DMS79 (cell line): ENCODE measurements around the gene LCP2.

Experiments
- DNase-seq: peaks from one replicate; lab custom pipeline; 2025; lab: John Stamatoyannopoulos, UW

The LCP2 gene

DNA sequence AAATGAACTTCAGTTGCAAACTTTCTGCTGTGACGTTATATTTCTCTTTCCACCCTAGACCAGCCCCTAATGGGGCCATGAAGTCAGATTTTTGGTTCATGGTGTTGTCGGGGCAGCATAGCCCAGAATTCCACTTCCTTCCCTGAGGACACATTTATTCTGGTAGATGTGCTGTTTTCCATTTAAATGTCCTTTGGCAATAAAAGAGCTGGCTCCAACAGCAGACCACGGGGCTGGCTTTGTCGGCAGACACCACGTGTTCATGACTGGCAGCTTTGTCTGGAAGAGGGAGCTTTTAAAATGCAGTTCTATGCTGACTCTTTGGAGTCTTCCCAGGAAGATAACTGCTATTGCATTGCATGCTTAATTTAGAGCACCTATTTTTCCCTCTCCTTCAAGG, 17.6 kb upstream of the LCP2 start:
- no peak for DNase-seq

DNA sequence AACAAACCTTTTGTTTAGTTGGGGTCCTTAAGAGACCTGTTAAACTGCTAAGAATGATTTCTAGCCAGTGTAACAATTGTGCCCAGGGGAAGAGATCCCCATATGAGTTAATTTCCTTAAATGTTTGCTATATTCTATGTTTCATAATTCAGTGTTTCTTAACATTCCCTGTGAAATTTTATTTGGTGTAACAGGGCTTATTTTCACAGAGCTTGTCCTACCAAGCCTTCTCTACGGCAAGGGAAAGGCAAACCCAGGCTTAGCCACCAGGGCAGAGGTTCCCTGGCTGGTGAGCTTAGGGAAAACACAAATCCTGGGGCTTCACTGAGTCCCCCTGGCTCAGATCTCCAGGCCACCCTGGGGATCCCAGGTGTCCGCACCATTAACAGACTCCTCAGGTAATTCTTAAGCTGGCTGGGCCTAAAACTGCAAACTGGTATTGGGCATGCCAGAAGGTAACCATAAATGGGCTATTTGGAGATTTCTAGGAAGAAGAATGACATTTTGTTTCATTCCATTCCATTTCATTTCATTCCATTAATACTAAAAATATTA, 17.0 kb upstream of the LCP2 start:
- no peak for DNase-seq

DNA sequence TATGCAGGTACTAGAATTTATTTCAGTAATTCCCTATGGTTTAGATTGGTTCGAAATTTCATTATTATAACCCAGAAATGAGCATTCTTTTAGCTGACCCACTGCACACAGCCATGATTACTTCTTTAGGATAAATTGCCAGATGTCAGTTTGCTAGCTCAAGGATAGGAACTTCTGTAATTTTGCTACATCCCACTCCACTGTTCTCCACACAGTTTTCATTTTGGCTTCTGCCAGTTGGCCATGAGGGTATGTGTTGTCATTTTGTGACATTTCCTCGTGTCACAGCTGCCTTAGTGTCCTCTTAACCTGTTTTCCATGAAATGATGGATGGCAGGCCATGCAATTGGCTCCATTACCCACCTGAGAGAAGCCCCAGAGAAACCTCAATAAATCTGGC, 16.2 kb upstream of the LCP2 start:
- DNase-seq = no peak

DNA sequence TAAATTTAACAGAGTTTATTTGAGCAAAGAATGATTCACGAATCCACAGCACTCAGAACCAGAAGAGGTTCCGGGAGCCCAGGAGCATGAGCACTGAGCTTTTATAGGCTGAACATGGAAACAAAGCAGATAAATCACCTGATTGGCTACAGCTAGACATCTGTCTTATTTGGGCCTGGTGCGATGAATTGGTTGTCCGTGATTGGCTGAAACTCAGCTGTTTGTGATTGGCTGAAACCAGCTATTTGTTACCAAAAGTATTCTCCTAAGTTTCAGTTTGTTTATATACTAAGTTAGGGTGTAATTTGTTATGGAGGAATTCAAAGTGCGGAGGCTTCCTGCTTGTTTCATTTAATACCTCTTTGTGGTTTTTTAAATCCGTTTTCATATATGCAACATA, 15.8 kb upstream of the LCP2 start:
- no peak for DNase-seq

DNA sequence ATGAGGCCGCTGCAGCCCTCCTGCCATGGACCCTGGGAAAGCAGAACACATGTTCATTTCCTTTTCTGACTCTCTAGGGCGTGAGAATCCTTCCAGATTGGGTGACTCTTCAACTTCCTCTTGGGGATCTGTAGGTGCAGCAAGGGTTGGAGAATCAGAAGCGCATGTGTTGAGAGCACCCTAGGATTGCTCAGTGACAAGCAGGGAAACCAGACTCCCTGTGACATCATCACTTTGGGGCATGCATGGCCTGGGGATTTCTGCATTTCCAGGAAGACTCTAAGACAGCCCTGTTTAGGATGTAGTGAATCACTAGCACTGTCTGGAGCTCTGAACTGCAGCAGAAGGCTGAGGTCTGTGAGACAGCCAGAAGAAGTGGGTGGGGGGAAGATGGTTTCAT, 15.1 kb upstream of the LCP2 start:
- no peak for DNase-seq

DNA sequence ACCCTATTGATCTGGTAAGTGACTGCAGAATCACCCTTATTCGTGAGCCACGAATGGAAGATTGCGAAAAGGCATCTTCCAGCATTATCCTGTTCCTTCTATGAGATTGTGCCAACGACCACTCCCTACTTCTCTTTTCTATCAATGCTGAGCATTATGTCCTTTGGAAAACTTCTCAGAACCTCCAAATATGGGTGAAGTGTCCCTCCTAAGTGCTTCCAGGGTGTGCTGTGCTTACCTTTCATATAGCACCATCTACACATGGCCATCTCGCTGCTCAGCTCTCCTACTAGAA, 14.7 kb upstream of the LCP2 start:
- no peak for DNase-seq

DNA sequence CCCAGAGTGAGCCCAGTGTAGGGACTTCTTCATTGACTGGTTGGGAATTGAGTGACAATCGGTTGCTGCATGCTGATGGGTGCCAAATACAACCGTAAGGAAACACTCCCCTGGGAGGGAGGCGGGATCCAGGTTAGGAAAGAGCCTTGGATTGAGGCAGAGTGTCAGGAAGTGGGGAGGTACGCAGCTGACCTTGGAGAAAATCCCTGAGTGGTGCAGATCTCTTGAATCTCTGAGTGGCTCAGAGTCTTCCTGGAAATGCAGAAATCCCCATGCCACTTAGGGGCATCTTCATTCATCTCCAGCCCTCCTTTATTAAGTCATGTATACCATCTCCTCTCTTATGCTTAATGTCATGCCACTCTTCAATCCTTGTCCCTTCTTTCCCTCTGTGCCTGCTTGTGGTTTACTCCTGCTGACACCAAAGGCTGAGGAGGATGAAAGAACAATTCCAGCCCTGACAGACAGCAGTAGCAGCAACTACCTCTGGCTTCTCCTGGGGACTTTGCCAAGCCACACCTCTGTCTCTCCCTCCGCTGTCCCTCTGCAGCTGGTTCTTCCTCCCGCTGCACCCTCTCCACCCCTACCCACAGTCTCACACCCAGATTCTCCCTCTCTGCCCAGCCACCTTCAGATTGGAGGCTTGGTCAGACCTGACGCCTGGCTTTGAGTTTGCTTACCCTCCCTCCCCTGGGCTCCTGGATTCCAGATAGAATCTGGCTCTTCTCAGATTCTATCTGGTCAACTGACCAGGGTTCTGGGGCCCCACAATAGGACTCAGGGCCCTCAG, 14.1 kb upstream of the LCP2 start:
- no peak for DNase-seq

DNA sequence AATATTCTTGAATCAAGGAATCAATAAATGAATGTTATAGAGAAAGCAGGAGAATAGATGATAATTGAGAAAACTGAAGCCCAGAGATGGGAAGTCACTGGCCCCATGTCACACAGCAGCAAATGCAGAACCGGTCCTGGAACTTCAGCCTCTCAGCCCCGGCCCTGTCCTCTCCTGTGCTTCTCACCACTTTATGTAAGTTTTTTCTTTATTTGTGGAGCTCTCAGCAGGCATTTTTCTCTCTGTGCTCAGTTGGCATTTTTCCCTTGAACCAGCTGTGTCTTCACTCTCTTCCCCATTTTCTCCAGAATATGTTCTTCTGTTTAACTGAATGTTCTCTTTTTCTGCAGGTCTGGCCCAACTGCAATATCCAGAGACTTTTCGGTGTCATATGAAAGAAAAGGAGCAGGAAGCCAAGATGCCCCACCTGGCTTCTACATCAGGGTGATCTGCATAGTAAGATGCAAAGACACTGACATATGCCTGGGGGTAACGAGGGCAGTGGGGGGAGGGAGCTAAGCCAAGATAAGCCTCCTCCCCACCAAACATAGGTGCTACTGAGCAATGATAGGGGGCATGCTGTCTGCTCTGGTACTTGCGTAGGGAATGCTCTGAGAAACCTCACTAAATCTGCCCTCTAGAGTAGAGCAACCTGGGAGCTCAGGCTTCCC, 12.8 kb upstream of the LCP2 start:
- no peak for DNase-seq

DNA sequence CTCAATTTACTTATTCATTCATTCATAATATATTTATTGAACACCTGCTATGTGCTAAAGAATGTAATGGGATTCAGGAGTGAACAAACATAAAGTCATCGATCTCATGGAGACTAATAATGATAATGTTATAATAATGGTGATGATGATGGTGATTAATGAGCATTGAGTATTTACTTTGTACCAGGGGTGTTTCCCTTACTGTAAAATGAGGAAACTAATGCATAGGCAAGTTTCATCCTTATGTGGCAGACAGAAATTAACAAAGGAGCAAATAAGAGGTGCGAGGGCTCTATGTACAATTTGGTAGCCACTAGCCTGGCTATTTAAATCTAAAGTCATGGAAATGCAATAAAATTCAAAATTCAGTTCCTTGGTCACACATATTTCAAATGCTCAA, 11.1 kb upstream of the LCP2 start:
- DNase-seq = no peak

DNA sequence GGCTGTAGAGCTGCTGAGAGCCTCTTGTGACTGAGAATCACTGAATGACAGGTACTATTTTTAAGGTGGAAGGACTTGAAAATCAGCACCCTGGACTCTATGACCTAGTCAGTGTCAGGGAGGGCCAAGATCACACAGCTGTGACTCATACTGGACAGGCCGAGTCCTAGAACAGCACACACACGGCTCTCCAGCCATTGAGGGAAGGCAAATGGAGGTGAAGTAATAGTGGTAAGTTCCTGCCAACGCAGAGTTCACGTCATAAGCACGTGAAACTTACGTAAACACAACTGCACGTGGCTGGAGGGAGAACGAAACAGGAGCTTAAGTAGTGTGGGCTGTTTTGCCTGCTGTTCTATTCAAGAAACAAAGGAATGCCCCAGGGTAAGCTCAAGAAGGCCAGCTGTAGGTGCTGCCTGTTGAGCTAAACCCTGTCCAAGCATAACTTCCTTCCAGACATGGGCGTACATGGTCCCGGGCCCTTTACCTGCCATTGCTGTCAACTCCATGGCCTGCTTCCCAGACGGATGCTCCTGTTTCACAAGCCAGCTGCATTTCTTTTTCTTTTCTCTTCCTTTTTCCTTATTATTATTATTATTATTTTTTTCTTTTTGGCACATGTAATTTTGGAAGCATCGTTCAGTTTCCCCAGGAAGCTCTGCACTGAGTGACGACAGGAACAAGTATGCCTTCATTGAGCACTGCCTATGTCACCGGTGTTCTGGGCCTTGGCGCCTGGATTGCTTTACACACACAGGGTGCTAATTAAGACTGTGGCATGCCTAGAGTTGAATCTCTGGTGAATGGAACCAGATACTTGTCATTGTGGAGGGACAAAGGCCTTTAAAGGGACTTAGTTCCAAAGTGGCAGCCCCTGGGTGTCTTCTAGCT, 10.2 kb upstream of the LCP2 start:
- DNase-seq = no peak

DNA sequence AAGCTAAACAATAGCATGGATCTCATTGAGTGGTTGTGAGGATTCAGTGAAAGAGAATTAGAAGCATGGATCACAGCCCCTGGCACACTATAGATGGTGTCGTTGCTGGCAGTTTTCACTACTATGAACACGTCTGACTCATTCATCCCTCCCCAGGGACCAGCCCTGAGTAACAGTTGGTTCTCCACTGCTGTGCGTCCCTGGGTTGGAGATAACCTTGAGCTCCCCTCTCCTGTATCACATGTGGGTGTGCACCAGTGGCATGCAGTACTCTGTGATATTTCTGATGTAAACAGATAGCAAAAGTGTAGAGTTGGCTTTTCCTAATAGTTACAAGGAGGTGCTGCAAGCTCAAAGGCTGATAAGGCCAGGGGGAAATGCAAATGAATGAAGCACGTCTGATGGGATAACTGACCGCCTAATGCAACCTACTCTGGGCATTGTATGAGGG, 8.8 kb upstream of the LCP2 start:
- DNase-seq = no peak

DNA sequence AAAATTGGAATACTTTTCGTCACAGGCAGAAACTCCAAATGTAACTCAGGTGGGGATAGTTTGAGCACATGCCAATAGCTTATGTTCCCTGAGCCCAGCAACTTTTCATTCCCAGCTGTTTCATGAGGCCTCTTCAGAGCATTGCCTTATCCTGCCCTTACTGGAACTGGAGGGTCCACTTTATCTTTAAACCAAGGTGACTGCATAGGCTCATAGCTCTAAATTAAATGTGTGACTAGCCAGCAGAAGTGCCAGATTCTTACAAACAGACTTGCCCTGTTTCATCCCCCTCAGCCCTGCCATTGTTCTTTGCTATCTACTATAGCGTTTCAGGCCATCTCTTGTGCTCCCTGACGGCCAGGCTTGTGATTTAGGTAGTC, 8.1 kb upstream of the LCP2 start:
- DNase-seq = no peak

DNA sequence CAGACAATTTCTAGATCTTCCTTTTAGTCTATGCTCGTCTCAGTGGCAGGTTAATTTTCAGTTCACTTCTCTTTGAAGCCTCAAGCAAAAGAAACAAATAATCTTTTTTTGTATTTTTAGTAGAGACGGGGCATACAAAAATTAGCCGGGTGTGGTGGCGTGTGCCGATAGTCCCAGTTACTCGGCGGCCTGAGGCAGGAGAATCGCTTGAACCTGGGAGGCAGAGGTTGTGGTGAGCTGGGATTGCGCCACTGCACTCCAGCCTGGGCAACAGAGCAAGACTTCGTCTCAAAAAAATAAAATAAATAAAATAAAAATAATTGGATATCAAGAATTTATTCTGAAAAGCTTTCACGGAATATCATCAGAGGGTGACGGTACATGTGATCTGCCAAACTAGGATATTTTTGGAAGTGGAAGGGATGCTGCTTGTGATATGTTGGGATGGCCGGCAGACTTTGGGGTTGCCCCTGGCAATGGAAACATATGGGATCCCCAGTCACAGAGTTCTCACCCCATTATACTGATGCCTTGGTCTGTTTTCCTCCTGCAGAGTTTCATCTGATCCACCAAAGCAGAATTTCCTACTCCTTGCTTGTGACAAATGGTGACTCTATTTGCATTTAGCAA, 7.6 kb upstream of the LCP2 start:
- DNase-seq = no peak

DNA sequence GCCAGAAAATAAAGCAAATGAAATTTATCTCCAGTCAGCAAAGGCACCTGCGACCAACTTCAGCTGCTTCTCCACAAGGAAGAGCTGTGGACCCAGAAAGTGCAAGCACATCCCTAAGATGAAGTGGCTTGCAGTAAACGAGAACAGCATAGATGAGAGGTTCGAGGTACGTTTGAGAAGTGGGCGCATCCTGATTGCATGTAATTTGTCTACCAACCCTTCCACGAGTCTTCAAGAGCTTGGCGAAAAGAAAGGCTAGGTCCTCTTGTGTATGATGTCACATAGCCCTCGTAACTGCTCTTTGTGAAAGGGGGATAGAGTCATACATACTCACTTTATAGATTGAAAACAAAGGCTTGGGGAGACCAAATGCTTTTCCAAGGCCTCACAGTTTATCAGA, 6.0 kb upstream of the LCP2 start:
- DNase-seq = no peak

DNA sequence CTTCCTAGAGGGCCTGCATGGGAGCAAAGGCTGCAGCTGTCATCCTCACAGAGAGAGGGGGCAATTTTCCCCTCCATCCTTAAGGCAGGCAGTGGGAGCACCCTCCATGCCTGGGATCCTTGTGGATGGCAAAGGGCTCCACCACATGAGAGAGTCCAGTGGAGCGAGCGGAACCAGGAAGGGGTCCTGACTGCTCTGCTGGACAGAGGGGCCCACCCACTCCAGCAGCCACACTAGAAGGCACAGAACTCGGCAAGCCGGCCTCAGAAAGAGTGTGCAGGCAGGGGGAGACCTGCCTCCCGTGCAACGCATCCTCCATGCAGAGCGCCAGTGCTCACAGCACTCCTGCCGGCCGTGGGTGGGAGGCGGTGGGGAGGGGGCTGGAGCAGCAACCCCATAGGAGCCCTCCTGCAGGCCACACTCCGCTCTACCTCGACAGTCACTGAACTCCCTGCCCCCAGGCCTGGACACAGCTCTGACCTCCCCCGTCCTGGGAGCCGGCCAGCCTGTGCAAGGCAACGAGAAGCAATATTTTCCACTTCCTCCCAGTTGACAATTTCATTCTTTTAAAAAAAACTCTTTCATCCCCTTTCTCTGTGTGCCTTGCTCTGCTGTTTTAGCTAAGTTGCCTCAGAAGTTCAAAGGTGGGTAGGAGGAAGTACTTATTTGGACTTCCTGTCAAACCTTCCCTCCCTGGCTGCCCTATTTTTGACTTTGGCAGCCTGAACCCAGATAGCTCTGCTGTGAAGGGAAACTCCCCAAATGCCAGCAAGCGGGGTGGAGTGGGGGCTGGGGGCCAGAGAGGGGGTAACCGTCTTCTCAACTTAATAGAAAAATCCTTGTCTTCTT, 5.3 kb upstream of the LCP2 start:
- no peak for DNase-seq

DNA sequence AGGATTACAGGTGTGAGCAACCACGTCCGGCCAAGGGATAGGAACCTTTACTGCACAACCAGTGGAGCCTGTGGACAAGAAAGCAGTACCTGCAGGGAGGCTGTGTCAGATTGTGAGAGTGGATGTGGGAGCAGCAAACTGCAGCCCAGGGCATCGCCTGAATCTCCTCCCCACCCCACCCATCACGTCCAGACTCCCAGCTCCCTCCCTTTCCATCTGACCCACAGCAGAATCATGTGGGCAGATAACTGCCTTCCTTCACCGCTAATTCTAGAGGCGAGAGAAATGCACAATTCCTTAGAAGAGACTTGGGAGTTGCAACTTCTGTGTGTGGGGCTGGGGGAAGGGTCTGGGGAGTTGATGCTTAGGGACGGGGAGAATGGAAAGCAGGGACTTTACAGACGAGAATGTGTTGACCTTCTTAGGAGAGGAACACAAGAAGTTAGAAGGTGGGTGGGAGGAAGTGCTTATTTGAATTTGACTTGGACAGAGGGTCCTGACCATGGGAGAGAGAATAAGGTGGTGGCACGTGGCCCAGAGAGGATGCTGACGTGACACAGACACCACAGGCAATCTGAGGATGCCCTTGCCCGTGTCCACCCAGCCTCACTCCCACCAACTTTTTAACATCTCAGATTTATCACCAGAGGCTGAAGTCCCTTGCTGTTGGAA, 4.5 kb upstream of the LCP2 start:
- no peak for DNase-seq

DNA sequence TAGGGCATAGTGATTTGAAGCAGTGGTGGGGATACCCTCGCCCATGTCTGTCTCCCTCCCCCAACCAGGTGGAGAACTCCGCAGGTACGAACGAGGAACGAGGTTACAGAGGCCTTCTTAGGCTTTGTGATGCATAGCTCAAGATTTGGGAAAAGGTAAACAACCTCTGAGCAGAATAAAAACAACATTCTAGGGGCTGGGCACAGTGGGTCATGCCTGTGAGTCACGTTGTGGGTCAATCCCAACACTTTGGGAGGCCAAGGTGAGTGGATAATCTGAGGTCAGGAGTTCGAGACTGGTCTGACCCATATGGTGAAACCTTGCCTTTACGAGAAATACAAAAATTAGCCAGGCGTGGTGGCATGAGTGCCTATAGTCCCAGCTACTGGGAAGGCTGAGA, 3.6 kb upstream of the LCP2 start:
- DNase-seq = no peak

DNA sequence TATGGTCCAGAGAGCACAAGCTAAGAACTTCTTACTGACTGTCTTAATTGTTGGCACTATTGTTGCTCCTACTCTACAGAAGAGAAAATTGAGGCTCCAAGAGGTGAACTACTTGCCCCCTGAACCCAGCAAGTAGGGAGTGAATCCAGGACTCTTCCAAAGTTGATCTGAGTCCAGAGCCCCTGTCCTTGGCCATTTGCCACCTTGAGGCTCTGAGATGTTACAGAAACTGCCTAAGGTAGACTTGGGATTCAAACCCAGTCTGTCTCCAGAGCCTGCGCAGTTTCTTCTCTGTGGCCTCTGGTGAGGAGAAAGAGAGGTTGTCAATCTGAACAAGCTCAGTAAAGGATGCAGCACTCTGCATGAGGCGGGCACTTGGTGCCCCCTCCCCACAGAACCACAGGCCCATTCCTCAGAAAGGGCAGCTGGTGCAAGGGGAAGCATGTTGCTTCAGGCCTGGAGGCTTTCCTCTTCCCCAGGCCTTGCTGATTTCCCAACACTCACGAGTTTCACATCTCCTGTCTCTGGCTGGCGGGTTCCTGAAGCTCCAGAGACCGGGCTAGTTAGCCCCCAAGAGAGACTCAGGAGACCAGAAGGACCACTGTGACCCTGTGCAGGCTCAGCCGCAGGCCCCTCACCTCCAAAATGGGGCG, 2.9 kb upstream of the LCP2 start:
- no peak for DNase-seq

DNA sequence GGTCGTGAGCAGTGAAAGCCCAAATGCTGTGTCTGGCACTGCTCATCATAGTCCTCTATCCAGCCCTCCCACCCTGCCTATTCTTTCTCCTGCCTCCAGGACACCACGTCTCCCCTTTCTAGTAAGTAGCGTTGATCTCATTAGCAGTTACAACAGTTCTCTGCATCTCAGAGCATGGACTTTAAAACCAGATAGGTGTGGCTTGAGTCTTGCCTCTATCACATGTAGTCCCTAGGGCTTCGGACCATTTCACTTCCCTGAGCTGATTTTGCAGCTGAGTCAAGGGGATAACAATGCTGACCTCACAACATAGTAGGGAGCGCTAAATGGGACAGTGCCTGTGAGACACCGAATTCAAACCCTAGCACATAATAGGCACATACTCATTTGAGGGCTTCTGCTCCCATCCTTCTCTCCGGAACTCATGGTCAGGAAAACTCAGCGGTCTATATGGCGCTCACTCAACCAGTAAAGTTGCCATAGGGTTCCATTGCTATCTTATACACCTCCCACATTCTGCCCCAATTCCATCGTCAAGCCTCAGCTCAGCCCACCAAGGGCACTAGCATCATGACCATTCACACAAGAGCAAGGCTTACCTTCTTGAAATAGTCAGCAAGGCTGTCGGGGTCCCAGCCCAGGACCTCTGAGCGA, 515 bp downstream of the LCP2 start:
- DNase-seq = no peak
